Keratinocyte (primary cell): Measurements from ENCODE around the gene CGAS. TPM values are rescaled to one million over a fixed set of nuclear protein-coding genes. Genes with fewer than 3 reads are reported as not detected.

Experiments used
- DNase-seq: peaks from one replicate; pipeline ENCODE4 v3.0.0-alpha.2; 2011; ENCODE audit warnings: low read depth, missing footprints, low spot score
- FAIRE-seq: peaks from 2 replicates; lab custom pipeline; 2011; peaks lifted over from hg19 to GRCh38; lab: Jason Lieb, UNC
- H2AFZ ChIP-seq: 2 replicates; pipeline ENCODE4 v1.6.0; 2012; ENCODE audit warnings: low read length, control low read depth, inconsistent platforms; ENCODE audit not compliant: control insufficient read depth
- H3K27ac ChIP-seq: 2 replicates; pipeline ENCODE4 v1.5.1; 2011; ENCODE audit warnings: low read length; ENCODE audit not compliant: control insufficient read depth, insufficient read depth
- H3K27me3 ChIP-seq: 3 replicates; pipeline ENCODE4 v1.6.0; 2011; ENCODE audit warnings: low read length; ENCODE audit not compliant: control insufficient read depth, insufficient read depth; ENCODE audit errors: extremely low read depth
- H3K36me3 ChIP-seq, 2 experiments: 2 replicates in 1 of 2; 3 replicates in 1 of 2; pipeline ENCODE4 v1.5.1; 2011; ENCODE audit warnings: low read length in 2 of 2, mild to moderate bottlenecking in 1 of 2; ENCODE audit not compliant: control insufficient read depth in 2 of 2, insufficient read depth in 2 of 2; ENCODE audit errors: extremely low read depth in 1 of 2
- H3K4me1 ChIP-seq: 3 replicates; pipeline ENCODE4 v1.5.1; 2011; ENCODE audit warnings: low read length; ENCODE audit not compliant: control insufficient read depth, insufficient read depth; ENCODE audit errors: extremely low read depth
- H3K4me2 ChIP-seq: 3 replicates; pipeline ENCODE4 v1.6.0; 2011; ENCODE audit warnings: low read depth, low read length; ENCODE audit not compliant: control insufficient read depth, insufficient read depth; ENCODE audit errors: extremely low read depth
- H3K4me3 ChIP-seq, 3 experiments: fragments of 200-600 bp in 1 of 3; sonication (generic) in 1 of 3; 2 replicates in 2 of 3; 3 replicates in 1 of 3; pipeline ENCODE4 v1.5.1; 2011 to 2016; ENCODE audit warnings: low read length in 3 of 3, mild to moderate bottlenecking in 3 of 3, control low read depth in 2 of 3, inconsistent platforms in 1 of 3, low read depth in 1 of 3, mixed read lengths in 1 of 3, mixed run types in 1 of 3, moderate library complexity in 1 of 3; ENCODE audit not compliant: control insufficient read depth in 2 of 3, insufficient read depth in 2 of 3; ENCODE audit errors: extremely low read depth in 1 of 3
- H3K79me2 ChIP-seq: 2 replicates; pipeline ENCODE4 v1.6.0; 2012; ENCODE audit warnings: low read length; ENCODE audit not compliant: control insufficient read depth, insufficient read depth
- H3K9ac ChIP-seq: 3 replicates; pipeline ENCODE4 v1.6.0; 2011; ENCODE audit warnings: low read length; ENCODE audit not compliant: control insufficient read depth, insufficient read depth; ENCODE audit errors: extremely low read depth
- H3K9me1 ChIP-seq: 3 replicates; pipeline ENCODE4 v1.6.0; 2011; ENCODE audit warnings: low read length; ENCODE audit not compliant: control insufficient read depth, insufficient read depth; ENCODE audit errors: extremely low read depth
- H3K9me3 ChIP-seq: 2 replicates; pipeline ENCODE4 v1.5.1; 2012; ENCODE audit warnings: low read depth, low read length; ENCODE audit not compliant: control insufficient read depth
- H4K20me1 ChIP-seq: 3 replicates; pipeline ENCODE4 v1.6.0; 2011; ENCODE audit warnings: low read length; ENCODE audit not compliant: control insufficient read depth, insufficient read depth; ENCODE audit errors: extremely low read depth
- CTCF ChIP-seq, 3 experiments: IDR thresholded peaks in 1 of 3; conservative IDR thresholded peaks in 1 of 3; optimal IDR thresholded peaks in 1 of 3; 2 replicates in 2 of 3; 3 replicates in 1 of 3; pipeline versions ENCODE3 to v1.5.1; 2011; ENCODE audit warnings: low read length in 3 of 3, mild to moderate bottlenecking in 3 of 3, moderate library complexity in 2 of 3, control low read depth in 1 of 3, inconsistent platforms in 1 of 3; ENCODE audit not compliant: insufficient read depth in 2 of 3; ENCODE audit errors: extremely low read depth in 1 of 3
- EZH2 ChIP-seq: IDR thresholded peaks from one replicate; pipeline ENCODE4 v1.6.1; 2012; ENCODE audit warnings: inconsistent platforms, mild to moderate bottlenecking, low read length, moderate library complexity
- dilution Hi-C: fragments of 300-500 bp; cut with MboI; formaldehyde crosslinking; loops from one replicate; pipeline ENCODE4 v1.7.0; 2020; ENCODE audit warnings: low sequenced_read_pairs; ENCODE audit not compliant: extremely low pct_ligation_motif_present
- polyA minus RNA-seq, 3 experiments: library from RNA; depleted of rRNA, polyadenylated mRNA; stranded (reverse); fragments of >200 nt; gene quantifications; 1 replicate in 1 of 3; 2 replicates in 1 of 3; 3 replicates in 1 of 3; pipeline ENCODE4 v1.2.3, GENCODE V29; 2011
- polyA plus RNA-seq, 5 experiments: library from polyadenylated mRNA; depleted of rRNA in 3 of 5; stranded (reverse) in 3 of 5; stranded (forward) in 1 of 5; unstranded in 1 of 5; fragments of >200 nt; gene quantifications; 1 replicate in 1 of 5; 2 replicates in 3 of 5; 3 replicates in 1 of 5; pipeline versions ENCODE4 v1.2.1 to v1.2.3, GENCODE V29; 2011 to 2012; ENCODE audit warnings: missing spikeins in 2 of 5, low read depth in 1 of 5, low replicate concordance in 1 of 5

The CGAS gene
- polyA plus RNA-seq (0.57 to 1.1 TPM (median 1.00 TPM) in 3 replicates), polyA minus RNA-seq (0.07 to 0.26 TPM (median 0.23 TPM) in 3 replicates)
- polyA plus RNA-seq (2011; ENCODE audit: low read depth): 0.17 TPM
- 0.36 and 0.43 TPM in 2 replicates for polyA plus RNA-seq (2011; cell fraction: cytosol; rRNA removed)
- polyA plus RNA-seq (2011; cell fraction: nucleus; rRNA removed): 0.60 and 0.64 TPM in 2 replicates
- polyA plus RNA-seq (2012; ENCODE audit: low replicate concordance): 0.37 and 1.2 TPM in 2 replicates
- polyA minus RNA-seq (2011; cell fraction: cytosol; rRNA and poly(A)+ RNA removed): 0.58 TPM
- polyA minus RNA-seq (2011; cell fraction: nucleus; rRNA and poly(A)+ RNA removed): 0.74 and 1.2 TPM in 2 replicates

- Histone ChIP-seq H3K9me3 (no peaks in the 10 kb centered on the region), H3K9ac (peak within 1 kb of the TSS; percentile 66), H3K9me1 (no peaks in the 10 kb centered on the region), H2AFZ (peak within 1 kb of the TSS; percentile 94), H3K4me3 (peak within 1 kb of the TSS; percentile 51 to 79 (median 70)), H3K27ac (peak within 1 kb of the TSS; percentile 58), H3K36me3 (no peaks in the 10 kb centered on the region), H4K20me1 (no peaks in the 10 kb centered on the region), H3K4me1 (peaks cover 15% of the 10 kb centered on the region), H3K27me3 (no peaks in the 10 kb centered on the region), H3K79me2 (peaks cover 9% of the 10 kb centered on the region), H3K4me2 (peak within 1 kb of the TSS; percentile 76)
- no peak for DNase-seq
- dilution Hi-C loops: no loop called here
- no peak for FAIRE-seq
- TF ChIP-seq EZH2: no peak
- no peak for TF ChIP-seq CTCF (optimal IDR thresholded peaks at IDR 0.05 in 1 of 3, IDR thresholded peaks at IDR 0.05 in 1 of 3, conservative IDR thresholded peaks at IDR 0.05 in 1 of 3; ENCODE audit: extremely low read depth in 1 of 3, insufficient read depth in 2 of 3, low read length in 3 of 3)
Observed at GRCh38 chr6:73452107-73452461, at the start of gene CGAS. Gene CGAS (minus strand): TSS chr6:73452297. CDS start chr6:73452181, 116 bp downstream.

GRCh38 chr6:73497915-73498314 lies 45.8 kb upstream of the CGAS start:
- FAIRE-seq (no peak), DNase-seq (no peak)
- Histone ChIP-seq H3K27me3 (no peaks in the 10 kb centered on the region), H3K9ac (no peak overlapping the region), H3K27ac (no peak overlapping the region), H3K9me3 (no peaks in the 10 kb centered on the region), H3K4me2 (no peak overlapping the region), H2AFZ (no peak overlapping the region), H3K9me1 (no peaks in the 10 kb centered on the region), H3K36me3 (peaks cover 7 to 19% of the 10 kb centered on the region in 2 experiments), H3K4me3 (no peak overlapping the region), H3K79me2 (no peaks in the 10 kb centered on the region), H4K20me1 (no peaks in the 10 kb centered on the region), H3K4me1 (no peaks in the 10 kb centered on the region)
- dilution Hi-C loops: no loop called here
- TF ChIP-seq CTCF (optimal IDR thresholded peaks at IDR 0.05 in 1 of 3, IDR thresholded peaks at IDR 0.05 in 1 of 3, conservative IDR thresholded peaks at IDR 0.05 in 1 of 3; ENCODE audit: extremely low read depth in 1 of 3, insufficient read depth in 2 of 3, low read length in 3 of 3) (no peak), EZH2 (no peak)
